Natural killer cell (primary cell): ENCODE data around the gene SLC22A8. TPM values are rescaled to one million over a fixed set of nuclear protein-coding genes. Genes with fewer than 3 reads are reported as not detected.
"Not testable (repeated sequence)": the region's sequence is repeated elsewhere in the genome, so short reads cannot be mapped to it uniquely, and the experiment has no call there.

Experiments used
- ATAC-seq, 3 donors: fragments of 150-1000 bp in 2 of 3; fragments of 200-7000 bp in 1 of 3; cut with Tn5 transposase; 1 replicate in 1 of 3; 2 replicates in 2 of 3; pipeline ENCODE4 v1.10.0; 2021; ENCODE audit warnings: mild to moderate bottlenecking in 2 of 3, moderate library complexity in 2 of 3
- DNase-seq, 2 donors: peaks; one replicate each; pipeline versions ENCODE4 v3.0.0 to v3.0.0-alpha.2; 2013 to 2021; ENCODE audit warnings: mixed read lengths in 1 of 2
- H3K27ac ChIP-seq: one replicate; pipeline ENCODE4 v1.5.1; 2013; ENCODE audit warnings: mild to moderate bottlenecking, low read length
- H3K27me3 ChIP-seq: one replicate; pipeline ENCODE4 v1.6.1; 2013; ENCODE audit warnings: low read length; ENCODE audit not compliant: control insufficient read depth, insufficient read depth
- H3K36me3 ChIP-seq: one replicate; pipeline ENCODE4 v1.6.1; 2013; ENCODE audit warnings: low read length; ENCODE audit not compliant: control insufficient read depth, insufficient read depth
- H3K4me1 ChIP-seq: one replicate; pipeline ENCODE4 v1.6.1; 2013; ENCODE audit warnings: low read length; ENCODE audit not compliant: control insufficient read depth, insufficient read depth
- H3K4me3 ChIP-seq: one replicate; pipeline ENCODE4 v1.5.1; 2013; ENCODE audit warnings: low read length
- H3K9me3 ChIP-seq: one replicate; pipeline ENCODE4 v1.6.1; 2013; ENCODE audit warnings: low read length; ENCODE audit not compliant: control insufficient read depth, insufficient read depth
- H3K27ac Mint-ChIP-seq, 2 donors: one replicate each; pipeline ENCODE4 v1.8.0; 2022; ENCODE audit warnings: mild to moderate bottlenecking in 2 of 2, mixed read lengths in 2 of 2, moderate library complexity in 1 of 2
- H3K27me3 Mint-ChIP-seq, 2 donors: one replicate each; pipeline ENCODE4 v1.8.0; 2022; ENCODE audit warnings: low read depth in 2 of 2, mixed read lengths in 2 of 2
- H3K36me3 Mint-ChIP-seq: one replicate; pipeline ENCODE4 v1.8.0; 2022; ENCODE audit warnings: mixed read lengths
- H3K4me1 Mint-ChIP-seq, 2 donors: one replicate each; pipeline ENCODE4 v1.8.0; 2022; ENCODE audit warnings: mixed read lengths in 2 of 2
- H3K4me3 Mint-ChIP-seq: one replicate; pipeline ENCODE4 v1.8.0; 2022; ENCODE audit warnings: mild to moderate bottlenecking, moderate library complexity, mixed read lengths
- H3K9me3 Mint-ChIP-seq, 2 donors: one replicate each; pipeline ENCODE4 v1.8.0; 2022; ENCODE audit warnings: mixed read lengths in 2 of 2
- CTCF ChIP-seq: fragments of 200-600 bp; IDR thresholded peaks from one replicate; pipeline ENCODE4 v1.8.0; 2022; ENCODE audit warnings: antibody characterized with exemption
- WGBS: methylation state at CpG from one replicate; pipeline ENCODE4 v1.1.7; 2013; ENCODE audit warnings: missing lambda C conversion rate; ENCODE audit not compliant: insufficient coverage; 5-methylcytosine and 5-hydroxymethylcytosine counted together
- intact Hi-C: fragments of 100-400 bp; cut with micrococcal nuclease; formaldehyde crosslinking; loops from one replicate; pipeline ENCODE4 v1.14.2; 2022
- total RNA-seq, 4 donors: library from RNA; stranded (reverse); fragments of 120-200 nt in 1 of 4; gene quantifications; one replicate each; pipeline versions ENCODE4 v1.2.3 to v1.2.4, GENCODE V29; 2013 to 2022

SLC22A8 gene, protein sequence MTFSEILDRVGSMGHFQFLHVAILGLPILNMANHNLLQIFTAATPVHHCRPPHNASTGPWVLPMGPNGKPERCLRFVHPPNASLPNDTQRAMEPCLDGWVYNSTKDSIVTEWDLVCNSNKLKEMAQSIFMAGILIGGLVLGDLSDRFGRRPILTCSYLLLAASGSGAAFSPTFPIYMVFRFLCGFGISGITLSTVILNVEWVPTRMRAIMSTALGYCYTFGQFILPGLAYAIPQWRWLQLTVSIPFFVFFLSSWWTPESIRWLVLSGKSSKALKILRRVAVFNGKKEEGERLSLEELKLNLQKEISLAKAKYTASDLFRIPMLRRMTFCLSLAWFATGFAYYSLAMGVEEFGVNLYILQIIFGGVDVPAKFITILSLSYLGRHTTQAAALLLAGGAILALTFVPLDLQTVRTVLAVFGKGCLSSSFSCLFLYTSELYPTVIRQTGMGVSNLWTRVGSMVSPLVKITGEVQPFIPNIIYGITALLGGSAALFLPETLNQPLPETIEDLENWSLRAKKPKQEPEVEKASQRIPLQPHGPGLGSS
- total RNA-seq = not detected
- not detected for total RNA-seq (2013)

DNA sequence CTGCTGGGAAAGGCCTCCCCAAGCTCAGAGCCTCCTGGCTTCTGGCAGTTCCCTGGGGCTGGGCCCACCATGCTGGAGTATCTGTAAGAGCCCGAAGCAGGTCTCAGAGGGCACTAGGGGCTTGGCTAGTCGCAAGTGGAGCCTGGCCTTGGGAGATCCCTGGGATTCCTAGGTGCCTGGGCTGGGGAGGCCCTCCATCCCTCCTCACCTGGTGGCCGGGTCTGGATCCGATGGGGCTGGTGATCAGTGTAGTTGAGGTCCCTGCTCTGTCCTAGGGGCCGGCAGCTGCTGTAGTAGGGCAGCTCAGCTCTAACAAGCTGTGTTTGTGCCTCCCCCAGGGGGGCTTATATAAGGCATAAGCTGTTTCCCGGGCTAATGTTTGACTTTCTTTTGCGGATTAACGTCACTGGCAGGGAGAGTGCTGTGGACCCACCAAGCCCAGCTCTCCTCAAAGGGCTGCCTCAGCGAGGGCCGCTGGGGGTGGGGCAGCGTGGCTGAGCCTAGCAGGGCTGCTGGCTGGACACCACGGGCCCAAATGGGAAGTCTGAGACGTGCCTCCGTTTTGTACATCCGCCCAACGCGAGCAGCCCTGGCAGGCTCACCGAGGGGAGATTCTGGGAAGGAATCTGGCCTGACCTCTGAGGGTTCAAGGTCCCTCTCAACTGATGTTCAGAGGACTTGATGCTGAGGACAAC lies at the start of gene SLC22A8:
Gene SLC22A8 (minus strand): TSS at position 321 of the 695 bp plus-strand sequence. CDS start 883 bp downstream, outside the sequence.
- 75% methylated on average over 18 of the region's 18 CpGs for WGBS
- intact Hi-C loops = no loop called here
- H3K9me3 Mint-ChIP-seq = no peaks in the 10 kb centered on the region
- no peaks in the 10 kb centered on the region for H3K27me3 ChIP-seq
- peaks cover 26 to 32% of the 10 kb centered on the region in 2 donors for H3K27me3 Mint-ChIP-seq
- H3K4me3 Mint-ChIP-seq = no peak within 1 kb of the TSS
- H3K4me3 ChIP-seq = no peak within 1 kb of the TSS
- no peaks in the 10 kb centered on the region for H3K9me3 ChIP-seq
- no peaks in the 10 kb centered on the region for H3K36me3 Mint-ChIP-seq
- DNase-seq (no peak), ATAC-seq (no peak)
- H3K36me3 ChIP-seq = no peaks in the 10 kb centered on the region
- no peaks in the 10 kb centered on the region for H3K4me1 Mint-ChIP-seq
- no peak for TF ChIP-seq CTCF
- no peak within 1 kb of the TSS for H3K27ac ChIP-seq
- no peaks in the 10 kb centered on the region for H3K4me1 ChIP-seq
- no peak within 1 kb of the TSS for H3K27ac Mint-ChIP-seq

DNA sequence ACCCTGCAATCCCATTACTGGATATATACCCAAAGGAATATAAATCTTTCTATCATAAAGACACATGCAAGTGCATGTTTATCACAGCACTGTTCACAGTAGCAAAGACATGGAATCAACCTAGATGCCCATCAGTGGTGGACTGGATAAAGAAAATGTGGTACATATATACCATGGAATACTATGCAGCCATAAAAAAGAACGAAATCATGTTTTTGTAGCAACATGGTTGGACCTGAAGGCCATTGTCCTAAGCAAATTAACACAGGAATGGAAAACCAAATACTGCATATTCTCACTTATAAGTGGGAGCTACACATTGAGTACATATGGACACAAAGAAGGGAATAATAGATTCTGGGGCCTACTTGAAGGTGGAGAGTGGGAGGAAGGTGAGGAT lies 30.6 kb upstream of the SLC22A8 start:
- DNase-seq, H3K27ac ChIP-seq, intact Hi-C loops, H3K4me1 ChIP-seq, H3K9me3 Mint-ChIP-seq, H3K36me3 ChIP-seq, H3K9me3 ChIP-seq, H3K4me3 ChIP-seq, H3K4me3 Mint-ChIP-seq, H3K27me3 ChIP-seq, ATAC-seq, H3K4me1 Mint-ChIP-seq, H3K36me3 Mint-ChIP-seq, H3K27ac Mint-ChIP-seq: not testable (repeated sequence)
- peaks cover 22 to 43% of the 10 kb centered on the region in 2 donors for H3K27me3 Mint-ChIP-seq
- WGBS = 60% methylated on average over 1 of the region's 1 CpG

DNA sequence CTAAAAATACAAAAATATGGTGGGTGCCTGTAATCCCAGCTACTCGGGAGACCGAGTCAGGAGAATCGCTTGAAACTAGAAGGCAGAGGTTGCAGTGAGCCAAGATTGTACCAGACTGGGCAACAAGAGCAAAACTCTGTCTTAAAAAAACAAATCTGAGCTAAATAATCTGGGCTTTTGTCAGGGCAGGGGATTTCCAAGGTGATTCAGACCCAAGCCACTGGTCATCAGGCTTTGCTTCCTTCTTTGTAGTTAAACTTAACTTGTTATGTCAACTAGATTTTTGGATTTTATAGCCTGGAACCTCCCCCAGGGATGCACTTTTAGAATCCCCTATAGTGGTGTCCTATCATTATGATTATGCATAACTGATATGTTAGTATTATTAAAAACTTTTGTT lies 27.0 kb upstream of the SLC22A8 start:
- no peak for TF ChIP-seq CTCF
- Histone ChIP-seq H3K27ac (no peak overlapping the region), H3K36me3 (no peaks in the 10 kb centered on the region), H3K4me3 (no peak overlapping the region), H3K9me3 (no peaks in the 10 kb centered on the region), H3K4me1 (no peaks in the 10 kb centered on the region), H3K27me3 (no peaks in the 10 kb centered on the region)
- H3K27me3 Mint-ChIP-seq = peaks cover 28 to 44% of the 10 kb centered on the region in 2 donors
- H3K27ac Mint-ChIP-seq = no peak overlapping the region
- intact Hi-C loops = no loop called here
- H3K4me3 Mint-ChIP-seq = no peak overlapping the region
- H3K4me1 Mint-ChIP-seq = no peaks in the 10 kb centered on the region
- ATAC-seq (no peak), DNase-seq (no peak)
- H3K36me3 Mint-ChIP-seq = no peaks in the 10 kb centered on the region
- no peaks in the 10 kb centered on the region for H3K9me3 Mint-ChIP-seq
- 95% methylated on average over 3 of the region's 3 CpGs for WGBS

GRCh38 chr11:63032457-63032856 lies 16.8 kb upstream of the SLC22A8 start:
- Mint-ChIP-seq H3K9me3 (no peaks in the 10 kb centered on the region), H3K36me3 (no peaks in the 10 kb centered on the region), H3K4me3 (no peak overlapping the region), H3K4me1 (peaks cover 0 to 7% of the 10 kb centered on the region in 2 donors), H3K27ac (no peak overlapping the region), H3K27me3 (peaks cover 16 to 34% of the 10 kb centered on the region in 2 donors)
- intact Hi-C loops = loop anchor here (10.0 kb wide), 2 partner anchors 702 to 1112 kb away; no protein-coding TSS in a partner anchor
- Histone ChIP-seq H3K9me3 (no peaks in the 10 kb centered on the region), H3K4me3 (no peak overlapping the region), H3K27ac (no peak overlapping the region), H3K27me3 (no peaks in the 10 kb centered on the region), H3K36me3 (no peaks in the 10 kb centered on the region), H3K4me1 (no peaks in the 10 kb centered on the region)
- DNase-seq (no peak), ATAC-seq (no peak)
- TF ChIP-seq CTCF = no peak
- 97% methylated on average over 4 of the region's 4 CpGs for WGBS
